Amniotic stem cell (primary cell): ENCODE measurements around the gene NFYB.
A peak's percentile ranks its signal among the peaks of the same experiment; 100 is the strongest.
"Not testable (repeated sequence)": the region's sequence is repeated elsewhere in the genome, so short reads cannot be mapped to it uniquely, and the experiment has no call there.

ENCODE experiments used
- DNase-seq: peaks from one replicate; lab custom pipeline; 2025; lab: John Stamatoyannopoulos, UW

Gene NFYB

DNA sequence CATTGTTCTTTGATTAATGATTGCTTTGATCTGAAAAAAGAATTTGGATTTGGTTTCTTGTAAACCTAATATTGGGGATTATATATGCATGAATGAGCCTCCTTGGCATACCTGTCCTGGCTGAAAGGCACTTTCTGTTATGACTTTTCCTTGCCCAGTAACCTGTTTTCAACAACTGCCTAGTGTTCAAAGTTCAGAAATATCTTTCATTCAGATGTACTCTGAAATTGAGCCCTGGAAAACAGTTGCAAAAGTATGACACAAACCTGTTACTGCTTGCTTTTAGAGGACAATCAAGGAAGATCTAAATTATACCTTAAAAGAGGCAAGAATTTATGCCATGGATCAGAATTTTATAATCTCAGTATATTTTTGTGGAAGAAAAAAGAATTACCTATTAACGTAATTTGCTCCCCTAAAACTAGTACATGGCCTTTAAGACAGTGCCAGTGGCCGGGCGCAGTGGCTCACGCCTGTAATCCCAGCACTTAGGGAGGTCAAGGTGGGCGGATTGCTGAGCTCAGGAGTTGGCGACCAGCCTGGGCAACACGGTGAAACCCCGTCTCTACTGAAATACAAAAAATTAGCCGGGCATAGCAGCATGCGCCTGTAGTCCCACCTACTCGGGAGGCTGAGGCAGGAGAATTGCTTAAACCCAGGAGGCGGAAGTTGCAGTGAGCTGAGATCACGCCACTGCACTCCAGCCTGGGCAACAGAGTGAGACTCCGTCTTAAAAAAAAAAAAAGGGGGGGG is 23.0 kb downstream of the NFYB start:
- not testable (repeated sequence) for DNase-seq

GRCh38 chr12:104109446-104110271 is 28.4 kb downstream of the NFYB start:
- no peak for DNase-seq

DNA sequence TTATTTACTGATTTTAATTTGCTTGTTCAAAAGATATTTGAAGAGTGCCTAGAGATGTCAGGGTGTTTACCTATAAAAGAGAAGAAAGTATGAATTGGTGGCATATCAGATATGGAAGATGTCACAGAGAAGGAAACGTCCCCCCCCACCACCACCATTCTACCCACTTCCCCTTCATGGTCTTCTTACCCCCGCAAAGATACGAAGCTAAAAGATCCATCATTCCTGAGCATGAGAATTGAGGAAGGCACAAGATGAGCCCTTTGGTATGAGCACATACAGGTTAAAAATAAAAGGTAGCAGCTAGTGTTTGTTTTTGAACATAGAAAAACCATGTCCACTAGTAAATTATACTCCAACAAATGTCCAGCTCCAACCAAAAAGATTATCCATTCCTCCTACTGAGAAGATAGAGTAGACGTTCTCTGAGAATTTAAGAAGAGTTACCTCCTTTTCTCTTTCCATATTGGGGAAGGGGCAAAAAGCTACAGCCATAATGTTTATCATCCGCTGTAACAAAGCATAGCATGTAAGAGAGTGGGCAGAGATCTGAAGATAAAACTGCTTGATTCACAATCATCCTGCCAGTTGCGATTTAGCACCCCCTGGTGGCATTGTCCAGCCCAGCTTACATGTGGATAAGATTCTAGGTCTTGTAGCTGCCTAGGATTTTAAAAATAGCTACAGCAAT is 29.1 kb downstream of the NFYB start:
- DNase-seq, result peak; percentile 72

- no peak for DNase-seq
These were observed 31.0 kb downstream of the NFYB start for GRCh38 chr12:104106965-104107364.

DNA sequence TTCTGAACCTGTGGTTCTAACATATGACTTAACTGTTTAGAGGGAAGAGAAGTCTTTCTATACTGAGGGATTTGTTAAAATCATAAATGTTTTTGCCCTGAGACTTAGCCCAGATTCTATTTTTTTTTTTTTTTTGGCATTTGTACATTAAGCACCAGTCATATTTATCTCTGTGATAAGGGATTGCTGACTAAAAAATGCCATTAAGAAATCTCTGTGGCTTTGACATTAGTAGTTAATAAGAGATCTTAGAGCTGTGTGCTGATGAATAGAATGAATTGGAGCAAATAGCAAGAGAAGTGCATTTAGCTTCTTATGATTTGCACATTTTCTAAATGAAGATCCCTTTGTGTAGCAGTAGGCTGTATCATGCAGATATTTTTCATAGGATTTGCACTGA is 32.5 kb downstream of the NFYB start:
- DNase-seq, result no peak

- DNase-seq, result no peak
These were observed 40.1 kb downstream of the NFYB start for GRCh38 chr12:104097954-104098353.

- no peak for DNase-seq
These were observed 42.7 kb downstream of the NFYB start for GRCh38 chr12:104095289-104095688.

GRCh38 chr12:104094284-104094683 is 43.7 kb downstream of the NFYB start:
- no peak for DNase-seq

DNA sequence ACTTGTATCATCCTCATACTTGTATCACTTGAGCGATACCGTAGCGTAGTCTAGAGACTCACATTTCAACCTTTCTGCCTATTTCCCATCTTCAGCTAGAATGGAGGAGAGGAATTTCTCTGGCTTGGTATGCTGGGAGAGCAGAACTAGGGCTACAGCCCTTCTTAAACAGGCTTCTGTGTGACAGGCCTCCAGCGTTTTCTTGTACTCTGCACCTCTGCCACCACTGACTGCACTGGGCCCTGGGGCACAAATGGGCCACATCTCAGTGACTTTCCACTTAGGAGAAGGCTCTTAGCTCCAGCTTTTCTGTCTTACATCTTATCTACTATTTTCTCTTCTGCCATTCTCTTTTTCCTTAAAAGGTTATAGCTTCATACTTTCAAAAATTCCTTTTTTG is 46.9 kb downstream of the NFYB start:
- no peak for DNase-seq

- DNase-seq, result no peak
These were observed 47.3 kb downstream of the NFYB start for GRCh38 chr12:104090685-104091084.

DNA sequence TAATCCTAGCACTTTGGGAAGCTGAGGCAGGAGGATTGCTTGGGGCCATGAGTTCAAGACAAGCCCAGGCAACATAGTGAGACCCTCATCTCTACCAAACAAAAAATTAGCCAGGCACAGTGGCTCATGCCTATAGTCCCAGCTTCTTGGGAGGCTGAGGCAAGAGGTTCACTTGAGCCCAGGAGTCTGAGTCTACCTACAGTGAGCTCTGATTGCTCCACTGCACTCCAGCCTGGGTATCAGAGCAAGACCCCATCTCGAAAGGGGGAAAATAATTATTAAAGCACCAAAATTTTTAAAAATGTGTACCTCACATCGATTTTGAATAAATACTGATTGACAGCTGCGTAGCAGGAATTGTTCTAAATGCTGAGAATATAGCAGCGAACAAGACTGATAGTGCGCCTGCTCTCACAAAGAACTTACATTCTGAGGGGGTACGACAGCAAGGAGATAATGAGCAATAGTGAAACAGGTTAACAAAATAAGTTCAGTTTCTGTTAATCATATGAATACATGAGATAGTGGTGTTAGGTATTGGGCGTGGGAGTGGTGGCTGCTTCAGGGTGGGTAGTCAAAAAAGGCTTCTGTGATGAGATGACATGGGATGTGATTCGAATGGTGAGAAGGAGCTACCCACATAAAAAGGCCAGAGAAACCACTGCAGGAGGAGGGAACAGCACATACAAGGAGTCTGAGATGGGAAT is 54.1 kb downstream of the NFYB start:
- DNase-seq, result no peak

DNA sequence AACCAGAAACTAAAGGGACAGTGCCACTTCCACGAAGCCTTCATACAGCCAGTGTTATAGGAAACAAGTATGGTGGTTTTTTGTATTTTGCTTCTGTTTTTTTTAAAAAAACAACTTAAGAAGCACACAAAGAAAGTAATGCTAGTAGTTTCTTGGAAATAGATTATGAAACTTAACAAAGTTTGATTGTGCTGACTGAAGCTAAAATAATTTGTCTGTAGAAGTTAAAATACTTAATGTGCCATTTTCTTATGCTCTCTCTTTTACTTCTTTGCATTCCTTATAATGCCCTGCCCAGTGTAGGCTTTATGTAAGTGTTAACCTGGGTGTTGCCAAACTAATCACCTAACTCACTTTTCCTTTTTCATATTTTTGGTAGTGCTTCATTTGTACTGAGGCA is 57.2 kb downstream of the NFYB start:
- DNase-seq, result no peak

- no peak for DNase-seq
These were observed 59.0 kb downstream of the NFYB start for GRCh38 chr12:104079024-104079423.

DNA sequence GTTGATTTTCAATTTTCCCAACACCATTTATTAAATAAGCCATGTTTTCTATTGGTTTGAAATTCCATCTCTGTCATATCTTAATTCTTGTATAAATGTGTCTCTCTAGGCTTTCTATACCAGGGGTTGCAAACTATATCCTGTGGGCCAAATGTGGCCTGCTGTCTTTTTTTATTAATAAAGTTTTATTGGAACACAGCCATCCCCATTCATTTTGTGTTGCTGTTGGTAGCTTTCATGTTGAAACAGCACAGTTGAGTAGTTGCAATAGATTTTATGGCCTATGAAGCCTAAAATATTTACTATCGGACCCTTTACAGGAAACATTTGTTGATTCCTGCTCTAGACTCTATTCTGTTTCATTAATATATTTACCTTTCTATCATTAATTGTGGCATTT is 64.3 kb downstream of the NFYB start:
- no peak for DNase-seq

DNA sequence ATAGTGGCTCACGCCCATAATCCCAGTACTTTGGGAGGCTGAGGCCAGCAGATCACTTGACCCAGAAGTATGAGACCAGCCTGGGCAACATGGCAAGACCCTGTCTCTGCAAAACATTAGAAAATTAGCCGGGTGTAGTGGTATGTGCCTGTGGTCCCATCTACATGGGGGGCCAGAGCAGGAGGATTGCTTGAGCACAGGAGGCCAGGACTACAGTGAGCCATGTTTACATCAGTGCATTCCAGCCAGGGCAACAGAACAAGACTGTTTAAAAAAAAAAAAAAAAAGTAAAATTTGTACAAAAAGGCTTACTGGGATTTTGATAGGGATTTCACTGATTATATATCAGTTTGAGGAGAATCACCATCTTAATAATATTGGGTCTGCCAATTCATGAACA is 65.9 kb downstream of the NFYB start:
- DNase-seq, result no peak
